Astrocyte (in vitro differentiated cells and primary cell): Measurements from ENCODE around the gene PPP2R2D. TPM values are rescaled to one million over a fixed set of nuclear protein-coding genes. Genes with fewer than 3 reads are reported as not detected.

Experiments used
- DNase-seq: peaks from one replicate; pipeline ENCODE4 v3.0.0-alpha.2; 2010; ENCODE audit warnings: low read depth
- FAIRE-seq: peaks from 2 replicates; lab custom pipeline; 2011; peaks lifted over from hg19 to GRCh38; lab: Jason Lieb, UNC
- H2AFZ ChIP-seq: 2 replicates; pipeline ENCODE4 v1.6.0; 2012; ENCODE audit warnings: low read depth, low read length, inconsistent platforms
- H3K27ac ChIP-seq: 2 replicates; pipeline ENCODE4 v1.5.1; 2011; ENCODE audit warnings: low read depth, low read length, inconsistent platforms
- H3K27me3 ChIP-seq: 2 replicates; pipeline ENCODE4 v1.6.0; 2011; ENCODE audit warnings: low read length, inconsistent platforms; ENCODE audit not compliant: insufficient read depth
- H3K36me3 ChIP-seq: 2 replicates; pipeline ENCODE4 v1.5.1; 2011; ENCODE audit warnings: low read length, inconsistent platforms; ENCODE audit not compliant: insufficient read depth
- H3K4me1 ChIP-seq: 2 replicates; pipeline ENCODE4 v1.5.1; 2011; ENCODE audit warnings: low read length, inconsistent platforms; ENCODE audit not compliant: insufficient read depth
- H3K4me2 ChIP-seq: 2 replicates; pipeline ENCODE4 v1.6.0; 2012; ENCODE audit warnings: low read length, inconsistent platforms
- H3K4me3 ChIP-seq: 2 replicates; pipeline ENCODE4 v1.5.1; 2011; ENCODE audit warnings: low read depth, mild to moderate bottlenecking, low read length, inconsistent platforms; ENCODE audit not compliant: insufficient read depth
- H3K79me2 ChIP-seq: 2 replicates; pipeline ENCODE4 v1.6.0; 2012; ENCODE audit warnings: mild to moderate bottlenecking, low read length, inconsistent platforms; ENCODE audit not compliant: insufficient read depth
- H3K9ac ChIP-seq: 2 replicates; pipeline ENCODE4 v1.6.0; 2012; ENCODE audit warnings: mild to moderate bottlenecking, low read length, inconsistent platforms
- H3K9me3 ChIP-seq: 2 replicates; pipeline ENCODE4 v1.5.1; 2012; ENCODE audit warnings: low read depth, mild to moderate bottlenecking, low read length, inconsistent platforms; ENCODE audit not compliant: insufficient read depth
- H4K20me1 ChIP-seq: 2 replicates; pipeline ENCODE4 v1.6.0; 2012; ENCODE audit warnings: low read length, inconsistent platforms; ENCODE audit not compliant: insufficient read depth
- H3K27ac Mint-ChIP-seq: one replicate; pipeline ENCODE4 v1.8.0; 2021; ENCODE audit warnings: mild to moderate bottlenecking, mixed read lengths; ENCODE audit not compliant: unreplicated experiment
- H3K27me3 Mint-ChIP-seq: one replicate; pipeline ENCODE4 v1.8.0; 2021; ENCODE audit warnings: low read depth, mixed read lengths; ENCODE audit not compliant: unreplicated experiment
- H3K36me3 Mint-ChIP-seq: one replicate; pipeline ENCODE4 v1.8.0; 2021; ENCODE audit warnings: low read depth, mixed read lengths; ENCODE audit not compliant: unreplicated experiment
- H3K4me1 Mint-ChIP-seq: one replicate; pipeline ENCODE4 v1.8.0; 2021; ENCODE audit warnings: low read depth, mixed read lengths; ENCODE audit not compliant: unreplicated experiment
- H3K4me3 Mint-ChIP-seq: one replicate; pipeline ENCODE4 v1.8.0; 2021; ENCODE audit warnings: mild to moderate bottlenecking, moderate library complexity, mixed read lengths; ENCODE audit not compliant: unreplicated experiment
- H3K9me3 Mint-ChIP-seq: one replicate; pipeline ENCODE4 v1.8.0; 2021; ENCODE audit warnings: mild to moderate bottlenecking, mixed read lengths; ENCODE audit not compliant: unreplicated experiment
- EZH2 ChIP-seq: IDR thresholded peaks from 2 replicates; pipeline ENCODE4 v1.6.1; 2012; ENCODE audit warnings: mild to moderate bottlenecking, low read length, inconsistent platforms; ENCODE audit not compliant: insufficient read depth
- total RNA-seq: library from RNA; stranded (reverse); gene quantifications from 2 replicates; pipeline ENCODE4 v1.2.1, GENCODE V29; 2021
- TF ChIP-seq, protein P1 (sequence below): IDR thresholded peaks from 2 replicates; pipeline ENCODE4 v1.5.1; 2011; ENCODE audit warnings: low read depth, mild to moderate bottlenecking, inconsistent platforms, low read length, moderate library complexity; ENCODE audit not compliant: insufficient read depth

The PPP2R2D gene
- total RNA-seq, 1 donor from 2014 or later = 32.5 TPM

DNA sequence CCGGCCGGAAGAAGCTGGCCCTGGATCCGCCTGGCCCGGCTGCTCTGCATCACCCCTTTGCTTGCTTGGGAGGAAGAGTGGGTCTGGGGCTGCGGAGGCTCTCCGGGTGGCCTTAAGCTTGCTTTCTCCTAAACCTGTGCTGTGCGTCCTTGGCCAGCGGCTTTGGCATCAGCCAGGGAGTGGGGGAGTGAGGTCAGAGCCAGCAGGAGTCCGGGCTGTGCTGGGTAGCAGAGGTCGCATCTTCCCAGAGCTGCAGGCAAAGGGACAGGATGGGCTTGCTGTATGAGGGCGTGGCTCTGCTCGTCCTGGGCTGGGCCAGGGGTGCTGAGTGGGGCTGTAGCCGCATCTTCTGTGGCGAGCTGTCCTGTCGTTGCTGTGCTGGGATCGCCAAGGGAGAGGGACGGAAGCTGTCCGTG, 59.8 kb downstream of the PPP2R2D start:
- Histone ChIP-seq H2AFZ (no peak overlapping the region), H4K20me1 (peaks cover 4% of the 10 kb centered on the region), H3K4me1 (no peaks in the 10 kb centered on the region), H3K4me2 (no peak overlapping the region), H3K27me3 (no peaks in the 10 kb centered on the region), H3K27ac (no peak overlapping the region), H3K9ac (no peak overlapping the region), H3K9me3 (no peaks in the 10 kb centered on the region), H3K79me2 (no peaks in the 10 kb centered on the region), H3K36me3 (peaks cover 16% of the 10 kb centered on the region), H3K4me3 (no peak overlapping the region)
- DNase-seq = no peak
- FAIRE-seq = no peak
- Mint-ChIP-seq H3K4me3 (no peak overlapping the region), H3K27ac (no peak overlapping the region), H3K27me3 (no peaks in the 10 kb centered on the region), H3K4me1 (peaks cover 2% of the 10 kb centered on the region), H3K9me3 (no peaks in the 10 kb centered on the region), H3K36me3 (peaks cover 9% of the 10 kb centered on the region)
- TF ChIP-seq, protein P1, sequence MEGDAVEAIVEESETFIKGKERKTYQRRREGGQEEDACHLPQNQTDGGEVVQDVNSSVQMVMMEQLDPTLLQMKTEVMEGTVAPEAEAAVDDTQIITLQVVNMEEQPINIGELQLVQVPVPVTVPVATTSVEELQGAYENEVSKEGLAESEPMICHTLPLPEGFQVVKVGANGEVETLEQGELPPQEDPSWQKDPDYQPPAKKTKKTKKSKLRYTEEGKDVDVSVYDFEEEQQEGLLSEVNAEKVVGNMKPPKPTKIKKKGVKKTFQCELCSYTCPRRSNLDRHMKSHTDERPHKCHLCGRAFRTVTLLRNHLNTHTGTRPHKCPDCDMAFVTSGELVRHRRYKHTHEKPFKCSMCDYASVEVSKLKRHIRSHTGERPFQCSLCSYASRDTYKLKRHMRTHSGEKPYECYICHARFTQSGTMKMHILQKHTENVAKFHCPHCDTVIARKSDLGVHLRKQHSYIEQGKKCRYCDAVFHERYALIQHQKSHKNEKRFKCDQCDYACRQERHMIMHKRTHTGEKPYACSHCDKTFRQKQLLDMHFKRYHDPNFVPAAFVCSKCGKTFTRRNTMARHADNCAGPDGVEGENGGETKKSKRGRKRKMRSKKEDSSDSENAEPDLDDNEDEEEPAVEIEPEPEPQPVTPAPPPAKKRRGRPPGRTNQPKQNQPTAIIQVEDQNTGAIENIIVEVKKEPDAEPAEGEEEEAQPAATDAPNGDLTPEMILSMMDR = no peak
- TF ChIP-seq EZH2 = no peak

DNA sequence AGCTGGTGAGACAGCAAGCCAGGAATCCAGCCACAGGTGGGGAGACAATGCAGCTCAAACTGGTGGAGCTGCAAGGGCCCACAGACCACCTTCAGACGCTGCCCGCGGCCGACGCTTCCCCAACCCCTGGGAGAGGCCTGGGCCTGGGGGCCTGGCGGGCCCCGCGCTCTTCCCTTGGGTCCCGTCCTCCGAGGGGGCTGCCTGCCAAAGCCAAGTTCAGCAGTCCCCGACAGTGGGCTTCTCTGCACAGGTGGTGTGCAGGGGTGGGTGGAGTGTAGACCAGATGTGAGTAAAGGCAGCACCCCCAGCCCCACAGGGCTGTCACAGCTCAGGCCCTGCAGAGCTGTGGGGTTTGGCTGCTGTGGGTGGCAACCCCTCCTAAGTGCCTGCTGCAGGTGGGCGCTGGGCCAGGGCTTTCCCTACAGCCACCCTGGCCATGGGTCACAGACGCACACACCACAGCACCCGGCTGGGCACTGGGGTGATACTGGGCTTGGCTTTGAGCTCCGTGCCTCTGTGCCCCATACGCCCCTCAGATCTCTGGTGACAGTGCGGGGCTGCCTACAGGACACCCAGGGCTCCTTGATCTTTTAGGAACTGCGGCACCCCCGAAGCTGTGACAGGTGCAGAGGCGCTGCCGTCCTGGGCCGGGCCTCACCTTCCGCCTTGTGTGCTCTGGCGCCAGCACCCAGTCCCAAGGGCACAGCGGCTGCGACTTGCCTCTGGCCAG, 60.4 kb downstream of the PPP2R2D start:
- no peak overlapping the region for H3K4me2 ChIP-seq
- H2AFZ ChIP-seq = no peak overlapping the region
- TF ChIP-seq, protein P1 = no peak
- TF ChIP-seq EZH2 = no peak
- H3K4me3 ChIP-seq = no peak overlapping the region
- H3K9me3 ChIP-seq = no peaks in the 10 kb centered on the region
- Mint-ChIP-seq H3K36me3 (peaks cover 6% of the 10 kb centered on the region), H3K27ac (no peak overlapping the region), H3K9me3 (no peaks in the 10 kb centered on the region), H3K4me3 (no peak overlapping the region), H3K4me1 (peaks cover 2% of the 10 kb centered on the region), H3K27me3 (no peaks in the 10 kb centered on the region)
- no peak overlapping the region for H3K27ac ChIP-seq
- H3K9ac ChIP-seq = no peak overlapping the region
- H3K27me3 ChIP-seq = no peaks in the 10 kb centered on the region
- DNase-seq (no peak), FAIRE-seq (no peak)
- no peaks in the 10 kb centered on the region for H3K79me2 ChIP-seq
- H3K4me1 ChIP-seq = no peaks in the 10 kb centered on the region
- H3K36me3 ChIP-seq = peaks cover 14% of the 10 kb centered on the region
- peaks cover 4% of the 10 kb centered on the region for H4K20me1 ChIP-seq
